SH-SY5Y (cell line): ENCODE measurements around the gene TAF8.

Experiments
- GATA2 ChIP-seq: IDR thresholded peaks from 2 replicates; pipeline ENCODE4 v1.6.1; 2011; ENCODE audit warnings: mild to moderate bottlenecking, low read depth, low read length
- GATA3 ChIP-seq: IDR thresholded peaks from 2 replicates; pipeline ENCODE4 v1.6.1; 2011; ENCODE audit warnings: low read depth, mild to moderate bottlenecking, low read length, moderate library complexity

TAF8 gene

GRCh38 chr6:42068872-42069522, 18.7 kb downstream of the TAF8 start:
- TF ChIP-seq GATA2: no peak
- TF ChIP-seq GATA3: no peak

DNA sequence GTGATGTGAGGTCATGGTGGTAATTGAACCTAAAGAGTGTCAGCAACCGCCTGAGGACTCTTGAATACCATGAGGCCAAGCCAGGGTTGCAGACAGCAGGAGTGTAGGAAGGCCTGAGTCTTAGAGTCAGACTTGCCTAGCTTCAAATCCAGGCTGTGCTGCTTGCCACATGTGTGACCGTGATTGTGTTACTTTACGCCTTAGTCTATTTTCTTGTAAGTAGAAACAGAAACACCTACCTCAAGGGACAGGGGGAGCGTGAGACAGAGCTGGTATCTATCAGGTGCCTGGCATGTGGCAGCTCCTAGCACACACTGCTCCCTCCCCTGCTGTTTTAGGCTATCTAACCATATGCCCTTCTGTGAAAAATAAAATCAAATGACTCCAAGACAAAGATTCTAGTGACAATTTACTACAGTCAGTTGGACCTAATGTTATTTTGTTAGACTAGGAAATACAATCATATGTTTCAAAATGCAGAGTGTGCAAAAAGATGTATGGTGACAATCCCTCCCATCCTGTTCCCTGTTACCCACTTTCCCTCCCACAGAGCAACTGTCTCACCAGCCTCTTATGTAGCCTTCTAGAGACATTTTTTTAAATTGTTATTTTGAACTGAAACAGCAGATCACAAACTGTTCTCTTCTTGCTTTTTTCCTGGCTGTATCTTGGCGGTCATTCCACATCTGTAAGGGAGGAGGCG, 21.7 kb downstream of the TAF8 start:
- TF ChIP-seq GATA2: no peak
- no peak for TF ChIP-seq GATA3

- no peak for TF ChIP-seq GATA2
- TF ChIP-seq GATA3: no peak
Observed at GRCh38 chr6:42073287-42073686, 23.0 kb downstream of the TAF8 start.

GRCh38 chr6:42075159-42075838, 25.0 kb downstream of the TAF8 start:
- TF ChIP-seq GATA2 (no peak), GATA3 (no peak)

DNA sequence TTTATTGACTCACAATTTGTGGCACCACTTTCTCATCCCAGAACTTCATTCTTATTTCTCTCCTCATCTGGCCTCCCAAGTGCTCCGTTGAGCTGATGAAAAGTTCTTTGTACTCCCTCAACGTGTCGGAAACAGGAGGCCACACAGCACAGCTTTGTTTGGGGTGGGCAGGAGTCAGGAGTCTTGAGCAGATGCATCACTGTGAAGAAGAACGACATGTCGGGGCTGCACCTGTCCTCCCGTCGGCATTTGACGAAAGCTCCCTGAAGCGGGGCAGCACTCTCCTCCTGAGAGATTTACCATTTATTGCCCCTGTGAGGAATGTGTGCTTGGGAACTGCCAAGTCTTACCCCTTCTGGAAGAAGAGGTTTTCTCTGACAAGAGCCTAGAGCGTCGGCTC, 28.1 kb downstream of the TAF8 start:
- TF ChIP-seq GATA2: no peak
- no peak for TF ChIP-seq GATA3

- TF ChIP-seq GATA2: no peak
Observed at GRCh38 chr6:42079941-42080464, 29.7 kb downstream of the TAF8 start.

DNA sequence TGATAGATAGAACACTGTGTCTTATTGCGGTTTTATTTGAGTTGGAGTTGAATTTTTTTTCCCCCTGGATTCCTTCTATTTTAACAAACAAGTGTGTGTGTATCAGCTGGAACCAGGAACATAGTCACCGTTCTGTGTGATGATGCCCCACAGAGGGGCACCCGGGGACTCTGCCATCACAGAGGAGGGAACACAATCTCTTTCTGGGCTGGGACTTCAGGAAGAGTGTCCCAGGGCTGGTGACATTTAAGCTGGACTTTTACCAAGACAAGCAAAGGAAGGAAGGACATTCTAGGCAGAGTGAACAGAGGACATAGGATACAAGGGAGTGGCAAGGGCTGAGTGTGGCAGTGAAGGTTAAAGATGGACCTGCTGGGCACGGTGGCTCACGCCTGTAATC, 33.2 kb downstream of the TAF8 start:
- TF ChIP-seq GATA2 (no peak), GATA3 (no peak)

DNA sequence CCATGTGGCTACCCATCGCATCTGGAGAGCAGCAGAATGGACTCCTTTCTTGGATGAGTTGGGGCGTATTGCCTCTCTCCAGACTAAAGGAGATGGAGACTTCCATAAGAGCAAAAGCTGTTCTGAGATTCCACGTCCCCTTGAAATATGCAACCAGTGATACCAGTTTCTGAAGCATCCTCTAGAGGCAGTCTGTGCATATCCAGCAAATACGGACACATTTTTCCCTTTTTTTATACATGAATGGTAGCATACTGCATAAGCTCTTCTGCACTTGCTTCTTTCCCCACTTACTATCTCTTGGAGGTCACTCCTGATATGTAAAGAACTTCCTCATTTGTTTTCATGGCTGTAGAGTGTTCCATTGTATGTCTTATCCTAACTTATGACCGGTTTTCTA, 34.6 kb downstream of the TAF8 start:
- TF ChIP-seq GATA3 (no peak), GATA2 (no peak)

DNA sequence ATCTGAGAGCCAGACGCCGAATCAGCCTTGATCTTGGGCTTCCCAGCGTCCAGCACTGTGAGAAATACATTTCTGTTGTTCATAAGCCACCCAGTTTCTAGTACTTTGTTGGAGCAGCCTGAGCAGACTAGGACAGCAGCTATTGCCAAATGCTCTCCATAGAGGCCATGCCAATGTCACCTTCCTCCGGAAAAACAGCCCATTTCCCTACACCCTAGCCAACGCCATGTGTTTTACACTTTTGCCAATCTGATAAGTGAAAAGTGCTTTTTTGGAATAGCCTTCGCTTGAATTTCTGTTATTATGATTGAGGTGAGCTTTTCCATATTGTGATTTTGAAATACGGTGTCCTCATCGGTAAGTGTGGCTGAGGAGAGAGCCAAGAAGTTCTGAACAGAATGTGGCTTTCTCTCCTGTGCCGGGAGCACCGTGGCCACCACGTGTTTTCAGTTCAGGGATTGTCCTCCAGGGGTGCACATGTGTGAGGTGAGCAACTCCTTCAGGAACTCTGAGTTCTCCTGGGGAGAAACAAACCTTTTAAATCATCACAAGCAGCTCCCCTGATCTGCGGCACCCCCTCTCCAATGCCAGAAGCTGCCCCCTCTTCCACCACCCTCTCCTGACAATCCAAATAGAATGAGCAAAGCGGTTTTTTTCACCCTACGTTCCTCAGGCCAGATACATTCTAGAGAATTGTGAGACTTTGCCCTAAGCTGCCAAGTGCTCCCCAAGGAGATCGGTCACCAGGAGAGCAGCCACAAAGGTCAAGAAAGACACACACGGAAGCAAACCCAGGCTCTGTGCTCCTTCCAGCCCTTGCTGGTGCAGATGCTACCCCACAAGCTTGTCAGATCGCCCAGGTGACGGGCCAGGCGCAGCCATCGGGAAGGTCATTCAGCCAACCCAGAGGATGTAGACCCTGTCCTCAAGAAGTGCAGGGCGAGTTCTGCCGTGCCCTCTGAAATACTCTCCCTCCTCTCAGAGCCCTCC, 36.0 kb downstream of the TAF8 start:
- no peak for TF ChIP-seq GATA2
- no peak for TF ChIP-seq GATA3

DNA sequence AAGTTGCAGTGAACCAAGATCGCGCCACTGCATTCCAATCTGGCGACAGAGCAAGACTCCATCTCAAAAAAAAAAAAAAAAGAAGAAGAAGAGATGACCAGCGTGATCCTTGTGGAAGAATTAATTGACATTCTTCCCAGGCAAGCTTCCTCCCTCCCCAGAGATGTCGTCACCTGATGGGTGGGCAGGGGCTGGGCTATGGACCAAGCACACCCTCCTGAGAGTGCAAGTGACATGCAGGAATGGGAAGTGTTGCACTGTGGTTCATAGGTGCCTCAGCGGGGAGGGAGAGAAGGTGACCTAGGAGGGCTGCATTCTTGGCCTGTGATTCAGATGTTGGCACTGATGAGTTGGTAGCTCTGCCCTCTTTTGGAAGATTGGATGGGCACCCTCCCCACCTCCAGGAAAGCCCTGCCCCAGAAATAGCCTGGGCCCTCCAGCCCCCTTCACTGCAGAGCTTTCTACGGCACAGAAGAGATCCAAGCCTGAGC, 37.8 kb downstream of the TAF8 start:
- TF ChIP-seq GATA3 (no peak), GATA2 (no peak)

DNA sequence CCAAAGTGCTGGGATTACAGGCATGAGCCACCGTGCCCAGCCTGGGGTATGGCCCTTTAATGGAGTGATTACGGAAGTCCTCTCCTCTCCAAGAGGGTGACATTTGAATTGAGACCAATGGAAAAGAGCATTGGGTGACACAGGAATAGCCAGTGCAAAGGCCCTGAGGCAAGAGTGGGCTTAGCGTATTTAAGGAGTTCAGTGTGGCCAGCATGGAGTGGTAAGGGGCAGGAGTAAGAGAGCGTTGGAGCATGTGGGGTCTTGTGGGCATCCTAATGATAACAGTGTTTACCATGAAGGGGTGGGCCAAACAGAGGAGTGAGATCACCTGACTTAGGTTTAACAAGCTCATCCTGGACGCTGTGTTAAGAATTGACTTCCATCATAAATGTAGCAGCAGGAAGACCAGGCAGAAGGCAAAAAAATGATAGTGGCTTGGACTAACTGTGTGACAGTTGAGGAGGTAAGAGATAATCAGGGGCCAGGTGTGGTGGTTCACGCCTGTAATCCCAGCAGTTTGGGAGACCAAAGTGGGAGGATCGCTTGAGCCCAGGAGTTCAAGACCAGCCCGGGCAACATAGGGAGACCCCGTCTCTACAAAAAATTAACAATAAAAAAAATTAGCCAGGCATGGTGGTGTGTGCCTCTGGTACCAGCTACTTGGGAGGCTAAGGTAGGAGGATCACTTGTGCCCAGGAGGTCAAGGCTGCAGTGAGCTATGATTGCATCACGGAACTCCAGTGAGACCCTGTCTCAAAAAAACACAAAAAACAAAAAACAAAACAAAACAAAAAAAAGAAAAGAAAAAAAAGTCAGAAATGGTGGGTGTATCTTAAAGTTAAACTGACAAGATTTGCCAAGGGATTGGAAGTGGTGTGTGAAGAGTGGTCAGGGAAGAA, 40.7 kb downstream of the TAF8 start:
- TF ChIP-seq GATA2 (no peak), GATA3 (no peak)

DNA sequence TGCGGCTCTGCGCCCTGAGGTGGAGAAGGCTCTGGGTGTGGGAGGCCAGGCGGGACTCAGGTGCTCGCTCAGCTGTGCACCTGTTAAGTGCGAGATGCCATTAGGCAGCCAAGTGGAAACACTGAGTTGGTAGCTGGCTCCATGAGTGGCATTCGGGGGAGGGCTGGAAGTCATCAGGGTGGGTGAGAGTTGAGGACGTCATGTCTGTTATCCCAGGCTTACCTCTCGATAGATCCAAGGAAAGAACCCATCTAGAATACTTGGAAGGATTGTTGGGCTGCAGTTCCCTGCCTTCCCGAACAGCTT, 41.3 kb downstream of the TAF8 start:
- TF ChIP-seq GATA2 (no peak), GATA3 (no peak)
